WTC11 (cell line): ENCODE results near the gene SFT2D3.

Experiments
- CREB1 ChIP-seq: sonication (generic); formaldehyde crosslinking; IDR thresholded peaks from 2 replicates; pipeline ENCODE4 v1.8.0; 2023; ENCODE audit warnings: mild to moderate bottlenecking, missing genetic modification reagents
- CREM ChIP-seq: sonication (generic); formaldehyde crosslinking; IDR thresholded peaks from 2 replicates; pipeline ENCODE4 v1.8.1; 2022; ENCODE audit warnings: mild to moderate bottlenecking, missing genetic modification reagents, moderate library complexity
- CTCF ChIP-seq: fragments of 200-600 bp; IDR thresholded peaks from 2 replicates; pipeline ENCODE4 v1.8.0; 2022; ENCODE audit warnings: antibody characterized with exemption
- ELF4 ChIP-seq: sonication (generic); formaldehyde crosslinking; IDR thresholded peaks from 2 replicates; pipeline ENCODE4 v1.8.1; 2022; ENCODE audit warnings: low read depth, mild to moderate bottlenecking, moderate library complexity, missing genetic modification reagents
- ESRRA ChIP-seq: sonication (generic); formaldehyde crosslinking; IDR thresholded peaks from 2 replicates; pipeline ENCODE4 v1.8.1; 2022; ENCODE audit warnings: mild to moderate bottlenecking, missing genetic modification reagents, borderline replicate concordance
- HMGXB4 ChIP-seq: sonication (generic); formaldehyde crosslinking; IDR thresholded peaks from 2 replicates; pipeline ENCODE4 v1.8.1; 2023; ENCODE audit warnings: mild to moderate bottlenecking, moderate library complexity, missing genetic modification reagents
- MAX ChIP-seq: sonication (generic); formaldehyde crosslinking; IDR thresholded peaks from 2 replicates; pipeline ENCODE4 v1.8.0; 2022; ENCODE audit warnings: mild to moderate bottlenecking, missing genetic modification reagents
- MLX ChIP-seq: sonication (generic); formaldehyde crosslinking; IDR thresholded peaks from 2 replicates; pipeline ENCODE4 v1.8.1; 2023; ENCODE audit warnings: mild to moderate bottlenecking, missing genetic modification reagents, moderate library complexity
- PREB ChIP-seq: sonication (generic); formaldehyde crosslinking; IDR thresholded peaks from 2 replicates; pipeline ENCODE4 v1.8.1; 2022; ENCODE audit warnings: mild to moderate bottlenecking, missing genetic modification reagents, moderate library complexity, borderline replicate concordance
- SMAD3 ChIP-seq: sonication (generic); formaldehyde crosslinking; IDR thresholded peaks from 2 replicates; pipeline ENCODE4 v1.8.0; 2022; ENCODE audit warnings: missing genetic modification reagents, mild to moderate bottlenecking, borderline replicate concordance
- TCF7 ChIP-seq: sonication (generic); formaldehyde crosslinking; IDR thresholded peaks from 2 replicates; pipeline ENCODE4 v1.8.0; 2022; ENCODE audit warnings: mild to moderate bottlenecking, low read depth, missing genetic modification reagents, moderate library complexity
- USF2 ChIP-seq: sonication (generic); formaldehyde crosslinking; IDR thresholded peaks from 2 replicates; pipeline ENCODE4 v1.8.1; 2023; ENCODE audit warnings: mild to moderate bottlenecking, missing genetic modification reagents, moderate library complexity
- ZNF138 ChIP-seq: sonication (generic); formaldehyde crosslinking; conservative IDR thresholded peaks from 2 replicates; pipeline ENCODE4 v1.8.1; 2022; ENCODE audit warnings: mild to moderate bottlenecking, moderate library complexity, missing genetic modification reagents
- ZNF232 ChIP-seq: sonication (generic); formaldehyde crosslinking; IDR thresholded peaks from 2 replicates; pipeline ENCODE4 v1.8.0; 2022; ENCODE audit warnings: mild to moderate bottlenecking, missing genetic modification reagents

GRCh38 chr2:127672341-127673224 is 28.7 kb upstream of the SFT2D3 start:
- TF ChIP-seq PREB (no peak), ESRRA (CRISPR knock-in tag) (no peak), CTCF (no peak), MAX (CRISPR knock-in tag) (no peak), HMGXB4 (CRISPR knock-in tag) (no peak), ELF4 (CRISPR knock-in tag) (no peak), TCF7 (CRISPR knock-in tag) (no peak), SMAD3 (CRISPR knock-in tag) (no peak), ZNF232 (CRISPR knock-in tag) (no peak), CREM (CRISPR knock-in tag) (no peak), USF2 (CRISPR knock-in tag) (no peak), ZNF138 (no peak), MLX (CRISPR knock-in tag) (no peak), CREB1 (CRISPR knock-in tag) (no peak)
